Activated CD4-positive, alpha-beta T cell treated with anti-CD3 and anti-CD28 coated beads, Interleukin-2, amount 50 U/mL, for 16 hours (primary cell): Measurements from ENCODE around the gene SPDYA.
A peak's percentile ranks its signal among the peaks of the same experiment; 100 is the strongest.

Experiments
- DNase-seq: peaks from one replicate; pipeline ENCODE4 v3.0.0-alpha.2; 2020

The SPDYA gene

GRCh38 chr2:28828382-28828781 lies 17.7 kb downstream of the SPDYA start:
- peak; percentile 13 for DNase-seq

GRCh38 chr2:28833740-28834470 lies 23.3 kb downstream of the SPDYA start:
- DNase-seq: no peak

GRCh38 chr2:28835781-28836180 lies 25.1 kb downstream of the SPDYA start:
- no peak for DNase-seq

- DNase-seq: no peak
Measured at GRCh38 chr2:28838971-28839370, 28.3 kb downstream of the SPDYA start.

- no peak for DNase-seq
Measured at GRCh38 chr2:28842042-28842441, 31.4 kb downstream of the SPDYA start.

- DNase-seq: no peak
Measured at GRCh38 chr2:28855193-28855592, 44.6 kb downstream of the SPDYA start.

GRCh38 chr2:28855977-28856376 lies 45.3 kb downstream of the SPDYA start:
- DNase-seq: no peak

- DNase-seq: no peak
Measured at GRCh38 chr2:28868611-28869010, 58.0 kb downstream of the SPDYA start.

GRCh38 chr2:28869494-28870145 lies 59.0 kb downstream of the SPDYA start:
- DNase-seq: peak; percentile 7

GRCh38 chr2:28870146-28870891 lies 59.7 kb downstream of the SPDYA start, which contains the start of gene TRMT61B:
Gene TRMT61B, minus strand, starts transcription at chr2:28870309. Its CDS starts 32 bp downstream, at chr2:28870277.
- DNase-seq: peak; percentile 96

GRCh38 chr2:28871620-28872019 lies 61.0 kb downstream of the SPDYA start:
- no peak for DNase-seq

GRCh38 chr2:28880193-28880592 lies 69.6 kb downstream of the SPDYA start:
- DNase-seq: no peak

GRCh38 chr2:28893488-28893887 lies 82.9 kb downstream of the SPDYA start:
- no peak for DNase-seq

- peak; percentile 99 for DNase-seq
Measured at GRCh38 chr2:28894470-28895188, 84.0 kb downstream of the SPDYA start, which contains the start of gene WDR43. Gene WDR43, plus strand, starts transcription at chr2:28894667. Its CDS starts 32 bp downstream, at chr2:28894699.

- peak; percentile 55 for DNase-seq
Measured at GRCh38 chr2:28895189-28895893, 84.7 kb downstream of the SPDYA start.

GRCh38 chr2:28896906-28897305 lies 86.3 kb downstream of the SPDYA start:
- no peak for DNase-seq

- no peak for DNase-seq
Measured at GRCh38 chr2:28898048-28898447, 87.4 kb downstream of the SPDYA start.
